IMR-90 (cell line): ENCODE data around the gene TREML2. TPM values are rescaled to one million over a fixed set of nuclear protein-coding genes. Genes with fewer than 3 reads are reported as not detected.

Experiments used
- ATAC-seq: fragments of 200-7000 bp; cut with Tn5 transposase; 2 replicates; pipeline ENCODE4 v1.9.1; 2020; ENCODE audit warnings: low read depth, mild to moderate bottlenecking, moderate library complexity
- BruUV-seq: library from RNA; stranded (reverse); fragments of 400-500 nt; replicated peaks from 2 replicates; lab custom pipeline; 2021; lab: Mats Ljungman, UMichigan
- CTCF ChIA-PET: fragments of 300-600 bp; formaldehyde crosslinking; extraction: SDS; loops from one replicate; lab custom pipeline; 2021; ENCODE audit warnings: antibody characterized with exemption; lab: Yijun Ruan, JAX
- POLR2A ChIA-PET: fragments of 300-600 bp; sonication (Branson Sonifier 250); formaldehyde crosslinking; loops from one replicate; lab custom pipeline; 2022; ENCODE audit warnings: antibody characterized with exemption; ENCODE audit not compliant: unreplicated experiment; lab: Charles Lee
- DNase-seq: peaks from one replicate; pipeline ENCODE4 v3.0.0; 2013
- H2AFZ ChIP-seq: replicated peaks from 2 replicates; pipeline ENCODE3; 2013; ENCODE audit warnings: low read length, mild to moderate bottlenecking; ENCODE audit not compliant: poor library complexity
- H2AK5ac ChIP-seq: 2 replicates; pipeline ENCODE4 v1.6.1; 2013; ENCODE audit warnings: low read depth, low read length, inconsistent platforms
- H2AK9ac ChIP-seq: replicated peaks from 2 replicates; pipeline ENCODE3; 2013; ENCODE audit warnings: mild to moderate bottlenecking, low read depth, low read length, moderate library complexity; ENCODE audit not compliant: poor library complexity
- H2BK120ac ChIP-seq: 2 replicates; pipeline ENCODE4 v1.6.1; 2013; ENCODE audit warnings: low read depth, low read length, inconsistent platforms
- H2BK15ac ChIP-seq: 3 replicates; pipeline ENCODE4 v1.6.1; 2013; ENCODE audit warnings: low read depth, low read length, inconsistent platforms
- H2BK20ac ChIP-seq: 2 replicates; pipeline ENCODE4 v1.6.1; 2013; ENCODE audit warnings: low read depth, mild to moderate bottlenecking, inconsistent platforms, low read length, moderate library complexity
- H2BK5ac ChIP-seq: 2 replicates; pipeline ENCODE4 v1.6.1; 2013; ENCODE audit warnings: mild to moderate bottlenecking, low read depth, low read length, inconsistent platforms; ENCODE audit not compliant: poor library complexity, severe bottlenecking
- H3K14ac ChIP-seq: replicated peaks from 2 replicates; pipeline ENCODE4 v1.6.1; 2013; ENCODE audit warnings: low read depth, low read length, inconsistent platforms
- H3K18ac ChIP-seq: 2 replicates; pipeline ENCODE4 v1.6.1; 2013; ENCODE audit warnings: low read depth, low read length, control low read depth
- H3K23ac ChIP-seq: 2 replicates; pipeline ENCODE4 v1.6.1; 2013; ENCODE audit warnings: low read depth, low read length, inconsistent platforms
- H3K27ac ChIP-seq: 2 replicates; pipeline ENCODE4 v1.5.1; 2013; ENCODE audit warnings: mild to moderate bottlenecking, control low read depth, low read length; ENCODE audit not compliant: insufficient read depth
- H3K27me3 ChIP-seq: 2 replicates; pipeline ENCODE4 v1.6.1; 2013; ENCODE audit warnings: low read length; ENCODE audit not compliant: control insufficient read depth, insufficient read depth
- H3K36me3 ChIP-seq: 2 replicates; pipeline ENCODE4 v1.6.1; 2013; ENCODE audit warnings: low read length, mixed read lengths; ENCODE audit not compliant: control insufficient read depth, insufficient read depth
- H3K4ac ChIP-seq: 2 replicates; pipeline ENCODE4 v1.6.1; 2013; ENCODE audit warnings: low read depth, low read length, inconsistent platforms
- H3K4me1 ChIP-seq: 2 replicates; pipeline ENCODE4 v1.6.1; 2013; ENCODE audit warnings: low read length, mixed read lengths; ENCODE audit not compliant: control insufficient read depth, insufficient read depth
- H3K4me2 ChIP-seq: 2 replicates; pipeline ENCODE4 v1.6.1; 2013; ENCODE audit warnings: low read depth, mild to moderate bottlenecking, control low read depth, low read length, moderate library complexity
- H3K4me3 ChIP-seq: 2 replicates; pipeline ENCODE4 v1.5.1; 2013; ENCODE audit warnings: low read depth, mild to moderate bottlenecking, control low read depth, low read length, moderate library complexity; ENCODE audit not compliant: insufficient read depth
- H3K56ac ChIP-seq: 2 replicates; pipeline ENCODE4 v1.6.1; 2013; ENCODE audit warnings: low read length, inconsistent platforms; ENCODE audit not compliant: insufficient read depth; ENCODE audit errors: extremely low read depth
- H3K79me1 ChIP-seq, 2 experiments: 2 replicates each; pipeline ENCODE4 v1.6.1; 2013; ENCODE audit warnings: low read length in 2 of 2, inconsistent platforms in 1 of 2, low read depth in 1 of 2
- H3K9ac ChIP-seq: 2 replicates; pipeline ENCODE4 v1.6.1; 2013; ENCODE audit warnings: low read depth, low read length, control low read depth
- H3K9me1 ChIP-seq: 2 replicates; pipeline ENCODE4 v1.6.1; 2013; ENCODE audit warnings: low read length, inconsistent platforms; ENCODE audit not compliant: insufficient read depth
- H3K9me3 ChIP-seq: 2 replicates; pipeline ENCODE4 v1.6.1; 2013; ENCODE audit warnings: low read length; ENCODE audit not compliant: control insufficient read depth, insufficient read depth
- H4K20me1 ChIP-seq: 2 replicates; pipeline ENCODE4 v1.6.1; 2013; ENCODE audit warnings: low read length, inconsistent platforms; ENCODE audit not compliant: insufficient read depth
- H4K5ac ChIP-seq: 2 replicates; pipeline ENCODE4 v1.6.1; 2013; ENCODE audit warnings: mild to moderate bottlenecking, low read depth, low read length, control low read depth
- H4K8ac ChIP-seq, 2 experiments: 2 replicates each; pipeline ENCODE4 v1.6.1; 2013; ENCODE audit warnings: low read depth in 2 of 2, low read length in 2 of 2, control low read depth in 1 of 2, inconsistent platforms in 1 of 2
- H4K91ac ChIP-seq: 2 replicates; pipeline ENCODE4 v1.6.1; 2013; ENCODE audit warnings: low read depth, low read length, inconsistent platforms; ENCODE audit not compliant: insufficient read depth
- ELK1 ChIP-seq: fragments of 150-350 bp; IDR thresholded peaks from 2 replicates; pipeline ENCODE4 v1.6.1; 2016; ENCODE audit warnings: low read depth, mild to moderate bottlenecking, low read length, moderate library complexity, borderline replicate concordance
- MAZ ChIP-seq: IDR thresholded peaks from 2 replicates; pipeline ENCODE4 v1.6.1; 2012; ENCODE audit warnings: low read depth, mild to moderate bottlenecking, low read length, improper control_type of control experiment, moderate library complexity, borderline replicate concordance
- MXI1 ChIP-seq: IDR thresholded peaks from 2 replicates; pipeline ENCODE4 v1.6.1; 2012; ENCODE audit warnings: low read depth, mild to moderate bottlenecking, low read length, moderate library complexity, borderline replicate concordance
- RFX5 ChIP-seq: IDR thresholded peaks from 2 replicates; pipeline ENCODE4 v1.8.0; 2012; ENCODE audit warnings: low read depth, mild to moderate bottlenecking, low read length, moderate library complexity
- WGBS, 2 experiments: methylation state at CpG; one replicate each; pipeline versions ENCODE4 v1.1.5 to v1.1.7; 2013; ENCODE audit warnings: missing lambda C conversion rate in 2 of 2; ENCODE audit not compliant: insufficient read length in 1 of 2; ENCODE audit errors: extremely low coverage in 2 of 2; 5-methylcytosine and 5-hydroxymethylcytosine counted together
- dilution Hi-C: fragments of 300-500 bp; cut with HindIII; formaldehyde crosslinking; loops from one replicate; pipeline ENCODE4 v1.14.3; 2018; ENCODE audit warnings: low sequenced_read_pairs; ENCODE audit not compliant: unreplicated experiment
- in situ Hi-C: fragments of 300-500 bp; cut with MboI; formaldehyde crosslinking; loops from 3 replicates; pipeline ENCODE4 v1.14.3; 2019; ENCODE audit warnings: low sequenced_read_pairs, inconsistent platforms, mixed read lengths
- intact Hi-C: fragments of 100-400 bp; cut with micrococcal nuclease; formaldehyde crosslinking; loops from 2 replicates; pipeline ENCODE4 v1.10.0; 2022
- polyA plus RNA-seq, 3 experiments: library from polyadenylated mRNA; depleted of rRNA; stranded (reverse); fragments of >200 nt; gene quantifications; 2 replicates each; pipeline ENCODE4 v1.2.3, GENCODE V29; 2012; ENCODE audit warnings: low replicate concordance in 1 of 3
- total RNA-seq: library from RNA; depleted of rRNA; stranded (reverse); fragments of >200 nt; gene quantifications from 2 replicates; pipeline ENCODE4 v1.2.3, GENCODE V29; 2012

The TREML2 gene
- total and polyA plus RNA-seq, 2 of the 4 experiments (the other 2 are of a cell fraction) = not detected

DNA sequence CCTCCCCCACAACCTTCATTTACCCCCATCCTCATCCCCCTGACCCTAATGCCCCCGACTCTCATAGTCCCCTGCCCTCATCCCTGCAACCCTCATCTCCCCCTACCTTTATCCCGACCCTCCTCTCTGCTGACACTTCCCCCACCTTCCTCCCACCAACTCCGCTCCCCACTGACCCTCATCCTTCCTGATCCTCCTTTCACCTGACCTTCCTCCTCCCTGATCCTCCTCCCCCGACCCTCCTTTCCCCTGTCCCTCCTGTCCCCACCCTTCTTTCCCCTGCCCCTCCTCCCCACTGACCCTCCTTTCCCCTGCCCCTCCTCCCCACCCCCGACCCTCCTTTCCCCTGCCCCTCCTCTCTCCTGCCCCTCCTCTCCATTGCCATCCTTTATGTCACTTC lies 7.1 kb downstream of the TREML2 start:
- Histone ChIP-seq H3K79me1 (no peaks in the 10 kb centered on the region), H3K4me1 (no peaks in the 10 kb centered on the region), H2BK20ac (no peak overlapping the region), H2AK5ac (no peak overlapping the region), H3K9me1 (no peaks in the 10 kb centered on the region), H3K4ac (no peak overlapping the region), H3K23ac (no peak overlapping the region), H2AK9ac (no peak overlapping the region), H4K91ac (no peak overlapping the region), H4K5ac (no peak overlapping the region), H2BK15ac (no peak overlapping the region), H3K4me3 (no peak overlapping the region), H2BK5ac (no peak overlapping the region), H4K8ac (no peak overlapping the region), H2BK120ac (no peak overlapping the region), H3K18ac (no peak overlapping the region), H3K56ac (no peak overlapping the region), H3K27ac (no peak overlapping the region), H4K20me1 (no peaks in the 10 kb centered on the region), H3K14ac (no peak overlapping the region), H3K27me3 (peaks cover 12% of the 10 kb centered on the region), H3K9ac (no peak overlapping the region), H2AFZ (no peak overlapping the region), H3K36me3 (no peaks in the 10 kb centered on the region), H3K9me3 (peaks cover 3% of the 10 kb centered on the region), H3K4me2 (no peak overlapping the region)
- ATAC-seq = no peak
- no peak for DNase-seq
- WGBS, 2 experiments = 20% methylated on average over 1 of the region's 5 CpGs; no CpG with 5 or more reads in 1 of the 2 experiments
- CTCF ChIA-PET = no interaction called here
- no TSS peak for BruUV-seq
- POLR2A ChIA-PET = no interaction called here
- dilution Hi-C loops = no loop called here
- in situ Hi-C loops = no loop called here
- TF ChIP-seq MAZ (no peak), ELK1 (no peak), MXI1 (no peak), RFX5 (no peak)
- intact Hi-C loops = no loop called here
